ENCODE measurements around the gene BAZ2B. TPM values are rescaled to one million over a fixed set of nuclear protein-coding genes. Genes with fewer than 3 reads are reported as not detected.

BAZ2B gene
- total RNA-seq, 1 experiment from 2014 or later, result 19.9 TPM

DNA sequence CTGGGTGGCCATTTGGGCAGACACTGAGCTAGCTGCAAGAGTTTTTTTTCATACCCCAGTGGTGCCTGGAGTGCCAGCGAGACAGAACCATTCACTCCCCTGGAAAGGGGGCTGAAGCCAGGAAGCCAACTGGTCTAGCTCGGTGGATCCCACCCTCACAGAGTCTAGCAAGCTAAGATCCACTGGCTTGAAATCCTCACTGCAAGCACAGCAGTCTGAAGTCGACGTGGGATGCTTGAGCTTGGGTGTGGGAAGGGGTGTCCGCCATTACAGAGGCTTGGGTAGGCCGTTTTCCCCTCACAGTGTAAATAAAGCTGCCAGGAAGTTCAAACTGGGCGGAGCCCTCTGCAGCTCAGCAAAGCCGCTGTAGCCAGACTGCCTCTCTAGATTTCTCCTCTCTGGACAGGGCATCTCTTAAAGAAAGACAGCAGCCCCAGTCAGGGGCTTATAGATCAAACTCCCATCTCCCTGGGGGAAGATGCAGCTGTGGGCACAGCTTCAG is 260.2 kb downstream of the BAZ2B start (continued):
- TF ChIP-seq RAD21 (IDR thresholded peaks at IDR 0.05; ENCODE audit: low read depth), result no peak
- TF ChIP-seq CEBPB (IDR thresholded peaks at IDR 0.05; ENCODE audit: low read depth), result no peak
- TF ChIP-seq, protein P1, sequence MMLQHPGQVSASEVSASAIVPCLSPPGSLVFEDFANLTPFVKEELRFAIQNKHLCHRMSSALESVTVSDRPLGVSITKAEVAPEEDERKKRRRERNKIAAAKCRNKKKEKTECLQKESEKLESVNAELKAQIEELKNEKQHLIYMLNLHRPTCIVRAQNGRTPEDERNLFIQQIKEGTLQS (IDR thresholded peaks at IDR 0.05), result no peak

DNA sequence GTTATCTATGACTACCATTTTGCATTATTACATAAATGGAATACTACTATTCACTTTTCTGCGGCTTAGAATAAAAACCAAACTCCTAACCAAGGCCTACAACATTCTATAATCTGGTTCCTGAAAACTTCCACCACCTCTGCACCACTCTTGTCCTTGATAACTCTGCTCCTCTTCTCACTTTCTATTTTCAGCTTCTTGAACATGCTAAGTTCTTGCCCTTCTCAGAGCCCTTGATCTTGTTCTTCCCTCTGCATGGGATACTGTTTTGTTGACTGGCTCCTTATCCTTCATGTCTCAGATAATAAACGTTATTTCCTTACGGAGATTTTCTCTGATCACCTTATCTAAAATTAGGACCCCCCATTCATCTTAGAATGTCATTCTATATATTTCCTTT is 264.4 kb downstream of the BAZ2B start:
- H3K4me3 ChIP-seq (replicated peaks in 1 of 2; ENCODE audit: low read depth in 1 of 2, low read length in 2 of 2), result no peak overlapping the region
- no peak overlapping the region for H3K4me2 ChIP-seq (ENCODE audit: low read length)
- no peaks in the 10 kb centered on the region for H3K79me2 ChIP-seq (ENCODE audit: insufficient read depth, low read length)
- H3K9me2 ChIP-seq (ENCODE audit: insufficient read depth), result no peaks in the 10 kb centered on the region
- BruUV-seq (replicated peaks), result no TSS peak
- intact Hi-C loops (cut with micrococcal nuclease), result no loop called here
- no peak for DNase-seq (ENCODE audit: low read depth, low spot score)
- no peak overlapping the region for H3K27ac ChIP-seq (ENCODE audit: low read depth, low read length)
- TF ChIP-seq, protein P2, sequence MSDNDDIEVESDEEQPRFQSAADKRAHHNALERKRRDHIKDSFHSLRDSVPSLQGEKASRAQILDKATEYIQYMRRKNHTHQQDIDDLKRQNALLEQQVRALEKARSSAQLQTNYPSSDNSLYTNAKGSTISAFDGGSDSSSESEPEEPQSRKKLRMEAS (IDR thresholded peaks at IDR 0.05), result no peak
- no peak for TF ChIP-seq YY1 (IDR thresholded peaks at IDR 0.05; ENCODE audit: extremely low read depth, insufficient replicate concordance, low read depth, low read length)
- no peak for TF ChIP-seq ELF1 (IDR thresholded peaks at IDR 0.05; ENCODE audit: borderline replicate concordance, low read depth)
- TF ChIP-seq, protein P1 (IDR thresholded peaks at IDR 0.05), result no peak
- no peak for TF ChIP-seq TCF7L2 (IDR thresholded peaks at IDR 0.05; ENCODE audit: borderline replicate concordance, extremely low read depth, insufficient read depth, insufficient read length)
- TF ChIP-seq SIN3A (IDR thresholded peaks at IDR 0.05; ENCODE audit: low read depth), result no peak
- TF ChIP-seq ZFX (IDR thresholded peaks at IDR 0.05), result no peak
- no peak for TF ChIP-seq EZH2 (IDR thresholded peaks at IDR 0.05)
- no peak for TF ChIP-seq RAD21 (IDR thresholded peaks at IDR 0.05; ENCODE audit: low read depth)
- TF ChIP-seq POLR2A (IDR thresholded peaks at IDR 0.05; ENCODE audit: borderline replicate concordance, extremely low read depth, insufficient read depth, insufficient read length), result no peak
- no peak for TF ChIP-seq EGR1 (IDR thresholded peaks at IDR 0.05; ENCODE audit: low read depth)
- TF ChIP-seq SP1 (IDR thresholded peaks at IDR 0.05; ENCODE audit: low read depth), result no peak
- no peak for TF ChIP-seq FOSL1 (IDR thresholded peaks at IDR 0.05; ENCODE audit: low read depth)
- TF ChIP-seq JUND (IDR thresholded peaks at IDR 0.05), result no peak
- no peak for TF ChIP-seq EZH2phosphoT487 (IDR thresholded peaks at IDR 0.05; ENCODE audit: borderline replicate concordance)
- no peak for TF ChIP-seq CEBPB (IDR thresholded peaks at IDR 0.05; ENCODE audit: low read depth)
- H3K9ac ChIP-seq (ENCODE audit: low read length), result no peak overlapping the region
- ChIA-PET POLR2A (no interaction called here), RAD21 (ENCODE audit: low non-redundant PET in 1 of 2, low total read pairs in 2 of 2, uncharacterized antibody in 2 of 2, unreplicated experiment in 2 of 2) (no interaction called here), CTCF (no interaction called here)
- no peaks in the 10 kb centered on the region for H3K9me3 ChIP-seq (ENCODE audit: control insufficient read depth in 1 of 2, insufficient read depth in 1 of 2, low read depth in 1 of 2, low read length in 2 of 2)
- no peaks in the 10 kb centered on the region for H3K27me3 ChIP-seq (ENCODE audit: insufficient read depth, low read length)
- H3K4me1 ChIP-seq (ENCODE audit: control insufficient read depth in 1 of 2, insufficient read depth in 2 of 2, low read length in 2 of 2), result peaks cover 0 to 11% of the 10 kb centered on the region in 2 experiments; a peak in 2 of 4 replicates
- no peaks in the 10 kb centered on the region for H4K20me1 ChIP-seq (ENCODE audit: insufficient read depth)
- H3K36me3 ChIP-seq (ENCODE audit: control insufficient read depth in 1 of 2, insufficient read depth in 2 of 2, low read length in 2 of 2), result peaks cover 0 to 1% of the 10 kb centered on the region in 2 experiments; a peak in 1 of 4 replicates
- no peak overlapping the region for H2AFZ ChIP-seq (ENCODE audit: low read depth, low read length, poor library complexity, severe bottlenecking)
- ATAC-seq, result no peak
